Body of pancreas (tissue), 4 donors: ENCODE data around the gene HDAC7. TPM values are rescaled to one million over a fixed set of nuclear protein-coding genes. Genes with fewer than 3 reads are reported as not detected.

ENCODE experiments used
- ATAC-seq: fragments of 150-250 bp; one replicate; pipeline ENCODE4 v1.9.1; 2016
- DNase-seq, 4 donors: peaks; one replicate each; pipeline ENCODE4 v3.0.0-alpha.2; 2019
- H3K27ac ChIP-seq, 4 donors: fragments of 200-600 bp; sonication (generic); 1 replicate in 3 of 4; 2 replicates in 1 of 4; pipeline versions ENCODE4 v1.5.1 to v1.6.1; 2016 to 2019; ENCODE audit warnings: mild to moderate bottlenecking in 1 of 4, mixed read lengths in 1 of 4, moderate library complexity in 1 of 4
- H3K27me3 ChIP-seq, 2 donors: fragments of 200-600 bp; sonication (generic); one replicate each; pipeline ENCODE4 v1.6.0; 2016; ENCODE audit warnings: mild to moderate bottlenecking in 1 of 2
- H3K36me3 ChIP-seq, 2 donors: fragments of 200-600 bp; sonication (generic); replicated peaks in 1 of 2; 2 replicates each; pipeline ENCODE4 v1.5.1; 2016; ENCODE audit warnings: low read depth in 2 of 2; ENCODE audit not compliant: insufficient read depth in 1 of 2
- H3K4me1 ChIP-seq: fragments of 200-600 bp; sonication (generic); one replicate; pipeline ENCODE4 v1.6.0; 2016
- H3K4me3 ChIP-seq, 2 donors: fragments of 200-600 bp; sonication (generic); 1 replicate in 1 of 2; 2 replicates in 1 of 2; pipeline ENCODE4 v1.5.1; 2016 to 2019
- H3K9me3 ChIP-seq, 3 donors: fragments of 200-600 bp; sonication (generic); 1 replicate in 2 of 3; 2 replicates in 1 of 3; pipeline ENCODE4 v1.5.1; 2016
- POLR2A ChIP-seq, 3 donors: fragments of 450-650 bp; IDR thresholded peaks; one replicate each; pipeline ENCODE4 v1.6.1; 2016; ENCODE audit warnings: antibody characterized with exemption in 3 of 3, mild to moderate bottlenecking in 2 of 3
- WGBS, 2 donors: methylation state at CpG; one replicate each; pipeline ENCODE4 v1.1.5; 2017; 5-methylcytosine and 5-hydroxymethylcytosine counted together
- intact Hi-C: fragments of 100-400 bp; cut with DNase I; formaldehyde crosslinking; loops from one replicate; pipeline ENCODE4 v1.15.1; 2023
- total RNA-seq, 2 donors: library from RNA; depleted of rRNA; stranded (reverse); fragments of >200 nt; gene quantifications; one replicate each; pipeline ENCODE4 v1.1.0, GENCODE V29; 2016
- TF ChIP-seq, protein P1 (sequence below), 7 experiments: fragments of 450-650 bp in 4 of 7; fragments of 200-600 bp in 3 of 7; sonication (generic) in 3 of 7; IDR thresholded peaks; one replicate each; pipeline ENCODE4 v1.5.1; 2016 to 2019; ENCODE audit warnings: antibody characterized with exemption in 7 of 7

Gene HDAC7
- total RNA-seq, 2 donors from 2014 or later: 26.2 to 26.7 TPM

DNA sequence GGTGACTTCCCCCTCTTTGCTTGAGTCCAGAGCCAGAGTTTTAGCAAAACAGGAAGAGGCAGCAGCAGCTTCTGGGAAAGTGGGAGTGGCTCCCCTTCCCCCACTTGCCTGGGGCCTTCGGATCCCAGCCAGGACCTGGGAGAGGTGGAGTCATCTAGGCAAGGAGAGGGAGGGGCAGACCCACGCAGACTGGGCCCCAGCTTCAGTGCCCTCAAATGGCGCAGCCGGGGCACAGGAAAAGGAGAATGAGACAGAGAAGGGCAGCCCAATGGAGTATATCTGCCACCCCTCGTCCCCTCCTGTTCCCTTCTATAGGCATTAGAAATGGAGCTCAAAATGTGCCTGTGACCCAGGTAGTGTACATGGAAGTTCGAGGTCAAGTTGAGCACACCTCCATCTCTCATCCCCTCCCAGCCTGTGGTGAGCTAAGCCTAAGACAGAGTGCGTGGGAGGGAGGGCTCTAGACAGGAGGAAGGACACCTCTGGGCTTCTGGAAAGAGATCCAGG, 9.3 kb upstream of the HDAC7 start:
- intact Hi-C loops: no loop called here
- H3K9me3 ChIP-seq: no peaks in the 10 kb centered on the region
- H3K4me1 ChIP-seq: peaks cover 26% of the 10 kb centered on the region
- TF ChIP-seq, protein P1, sequence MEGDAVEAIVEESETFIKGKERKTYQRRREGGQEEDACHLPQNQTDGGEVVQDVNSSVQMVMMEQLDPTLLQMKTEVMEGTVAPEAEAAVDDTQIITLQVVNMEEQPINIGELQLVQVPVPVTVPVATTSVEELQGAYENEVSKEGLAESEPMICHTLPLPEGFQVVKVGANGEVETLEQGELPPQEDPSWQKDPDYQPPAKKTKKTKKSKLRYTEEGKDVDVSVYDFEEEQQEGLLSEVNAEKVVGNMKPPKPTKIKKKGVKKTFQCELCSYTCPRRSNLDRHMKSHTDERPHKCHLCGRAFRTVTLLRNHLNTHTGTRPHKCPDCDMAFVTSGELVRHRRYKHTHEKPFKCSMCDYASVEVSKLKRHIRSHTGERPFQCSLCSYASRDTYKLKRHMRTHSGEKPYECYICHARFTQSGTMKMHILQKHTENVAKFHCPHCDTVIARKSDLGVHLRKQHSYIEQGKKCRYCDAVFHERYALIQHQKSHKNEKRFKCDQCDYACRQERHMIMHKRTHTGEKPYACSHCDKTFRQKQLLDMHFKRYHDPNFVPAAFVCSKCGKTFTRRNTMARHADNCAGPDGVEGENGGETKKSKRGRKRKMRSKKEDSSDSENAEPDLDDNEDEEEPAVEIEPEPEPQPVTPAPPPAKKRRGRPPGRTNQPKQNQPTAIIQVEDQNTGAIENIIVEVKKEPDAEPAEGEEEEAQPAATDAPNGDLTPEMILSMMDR (IDR thresholded peaks at IDR 0.05): no peak
- TF ChIP-seq POLR2A (IDR thresholded peaks at IDR 0.05): peak in 2 of 3 donors; percentile 28 to 43
- H3K36me3 ChIP-seq: no peaks in the 10 kb centered on the region
- DNase-seq: peak; percentile 54 to 77 (median 66)
- no peaks in the 10 kb centered on the region for H3K27me3 ChIP-seq
- peak overlapping the region; percentile 34 to 69 (median 42) for H3K27ac ChIP-seq
- ATAC-seq: peak; percentile 73
- WGBS, 2 donors: 32 to 43% methylated on average over 7 of the region's 7 CpGs
- no peak overlapping the region for H3K4me3 ChIP-seq

DNA sequence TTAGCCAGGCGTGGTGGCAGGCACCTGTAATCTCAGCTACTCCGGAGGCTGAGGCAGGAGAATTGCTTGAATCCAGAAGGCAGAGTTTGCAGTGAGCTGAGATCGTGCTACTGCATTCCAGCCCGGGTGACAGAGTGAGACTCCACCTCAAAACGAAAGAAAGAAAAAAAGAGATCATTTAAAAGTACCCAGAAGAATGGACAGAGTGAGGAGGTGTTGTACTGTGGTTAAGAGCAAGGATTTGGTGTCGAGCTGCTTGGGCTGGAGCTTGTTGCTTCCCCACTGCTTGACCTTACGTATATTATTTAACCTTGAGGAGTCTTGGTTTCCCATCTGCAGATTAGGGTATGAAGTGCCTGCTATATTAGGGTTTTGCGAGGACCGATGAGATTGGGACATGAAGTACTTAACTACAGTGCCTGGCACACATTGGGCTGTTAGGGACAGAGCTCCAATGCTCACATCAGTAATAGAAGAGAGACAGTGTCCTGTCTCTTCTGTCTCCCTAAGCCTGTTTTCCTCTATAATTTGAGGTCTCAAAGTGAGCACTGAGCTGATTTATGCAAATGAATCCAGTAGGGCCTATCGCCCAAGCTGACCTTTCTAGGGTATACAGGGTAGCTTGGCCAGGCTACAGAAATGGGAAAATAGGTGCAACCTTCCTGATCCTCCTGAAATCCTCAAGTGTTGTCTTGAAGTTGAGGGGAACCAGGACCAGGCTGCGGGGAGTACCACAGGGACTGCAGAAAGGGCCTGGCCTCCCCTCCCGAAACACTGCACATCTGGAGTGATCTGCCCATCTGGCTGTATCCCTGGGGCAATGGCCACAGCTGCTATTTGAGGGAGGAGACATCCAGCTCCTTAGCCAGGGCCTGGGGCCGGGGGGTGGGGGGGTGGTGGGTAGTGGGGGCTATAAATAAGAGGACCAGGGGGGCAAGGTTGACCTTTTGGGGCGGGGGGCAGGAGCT, 8.6 kb upstream of the HDAC7 start:
- H3K36me3 ChIP-seq: no peaks in the 10 kb centered on the region
- H3K9me3 ChIP-seq: no peaks in the 10 kb centered on the region
- peaks cover 26% of the 10 kb centered on the region for H3K4me1 ChIP-seq
- DNase-seq (no peak), ATAC-seq (no peak)
- H3K27me3 ChIP-seq: no peaks in the 10 kb centered on the region
- TF ChIP-seq, protein P1 (IDR thresholded peaks at IDR 0.05): no peak
- no peak for TF ChIP-seq POLR2A (IDR thresholded peaks at IDR 0.05)
- WGBS, 2 donors: 79 to 80% methylated on average over 12 to 14 of the region's 14 CpGs
- H3K4me3 ChIP-seq: no peak overlapping the region
- peak overlapping the region; percentile 31 to 51 (median 34) for H3K27ac ChIP-seq
- intact Hi-C loops: no loop called here

DNA sequence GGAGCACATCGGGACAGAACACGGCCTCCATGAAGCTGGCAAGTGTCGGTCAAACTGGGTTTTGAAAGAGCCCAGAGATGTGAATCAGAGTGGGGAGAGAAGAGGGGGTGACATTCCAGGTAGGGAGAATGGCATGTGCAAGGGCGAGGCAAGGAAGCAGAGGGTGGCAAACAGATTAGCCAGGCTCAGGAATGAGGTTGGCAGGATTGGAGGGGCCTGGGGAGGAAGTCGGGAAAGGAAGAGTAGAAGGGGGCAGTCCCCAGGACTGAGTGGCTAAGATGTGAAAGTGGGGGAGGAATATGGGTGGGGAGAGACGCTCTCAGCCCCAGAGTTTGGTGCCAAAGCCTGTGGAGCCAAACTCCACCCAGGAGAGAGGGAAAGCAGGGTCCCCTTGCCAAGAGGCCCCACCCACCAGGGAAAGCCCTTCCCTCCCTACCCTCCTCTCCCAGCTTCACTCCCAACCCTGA, 5.5 kb upstream of the HDAC7 start:
- 57 to 70% methylated on average over 6 of the region's 6 CpGs for WGBS, 2 donors
- no peaks in the 10 kb centered on the region for H3K36me3 ChIP-seq
- DNase-seq (peak in 2 of 4 donors; percentile 63 to 64), ATAC-seq (peak; percentile 34)
- no peak overlapping the region for H3K4me3 ChIP-seq
- intact Hi-C loops: no loop called here
- peak overlapping the region; percentile 43 to 73 (median 55) for H3K27ac ChIP-seq
- H3K4me1 ChIP-seq: peaks cover 43% of the 10 kb centered on the region
- H3K27me3 ChIP-seq: no peaks in the 10 kb centered on the region
- TF ChIP-seq, protein P1 (IDR thresholded peaks at IDR 0.05): no peak
- peak in 1 of 3 donors; percentile 16 for TF ChIP-seq POLR2A (IDR thresholded peaks at IDR 0.05)
- no peaks in the 10 kb centered on the region for H3K9me3 ChIP-seq

DNA sequence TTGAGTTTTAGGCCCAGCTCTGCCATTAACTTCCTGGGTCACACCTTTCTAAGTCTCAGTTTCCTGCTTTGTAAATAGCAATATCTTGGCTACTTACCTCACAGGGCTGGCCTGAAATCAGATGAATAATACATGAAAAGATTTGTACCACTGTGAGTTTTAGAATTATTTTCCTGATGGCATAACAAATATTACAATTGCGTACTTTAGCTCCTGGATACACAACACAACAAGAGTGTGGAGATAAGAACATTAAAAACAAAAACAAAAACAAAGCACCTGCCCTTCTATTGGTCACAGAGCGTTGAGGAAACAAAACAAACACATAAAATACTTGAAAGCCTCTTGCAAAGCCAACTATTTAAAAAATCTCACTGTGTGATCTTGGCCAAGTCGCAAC, 4.9 kb upstream of the HDAC7 start:
- TF ChIP-seq POLR2A (IDR thresholded peaks at IDR 0.05): no peak
- TF ChIP-seq, protein P1 (IDR thresholded peaks at IDR 0.05): no peak
- WGBS, 2 donors: 68 to 73% methylated on average over 3 of the region's 3 CpGs
- no peaks in the 10 kb centered on the region for H3K27me3 ChIP-seq
- ATAC-seq: no peak
- H3K27ac ChIP-seq: peak overlapping the region in 3 of 4 donors; percentile 43 to 73 (median 65)
- no peaks in the 10 kb centered on the region for H3K36me3 ChIP-seq
- no peak for DNase-seq
- intact Hi-C loops: no loop called here
- no peak overlapping the region for H3K4me3 ChIP-seq
- H3K4me1 ChIP-seq: peaks cover 43% of the 10 kb centered on the region
- H3K9me3 ChIP-seq: no peaks in the 10 kb centered on the region
